ENCODE measurements around the gene SPTBN4.

GRCh38 chr19:40592170-40592569 lies 125.4 kb downstream of the SPTBN4 start:
- no peak for TF ChIP-seq POLR2A (IDR thresholded peaks at IDR 0.05)
- no peak for TF ChIP-seq CTCF (IDR thresholded peaks at IDR 0.05)

Data from body of pancreas (tissue), 4 donors.